HPDE6-E6E7 (cell line): ENCODE data around the gene ADSS1.

Experiments
- DNase-seq: peaks from one replicate; pipeline ENCODE4 v3.0.0; 2011; ENCODE audit warnings: missing footprints; ENCODE audit errors: extremely low spot score

Gene ADSS1

DNA sequence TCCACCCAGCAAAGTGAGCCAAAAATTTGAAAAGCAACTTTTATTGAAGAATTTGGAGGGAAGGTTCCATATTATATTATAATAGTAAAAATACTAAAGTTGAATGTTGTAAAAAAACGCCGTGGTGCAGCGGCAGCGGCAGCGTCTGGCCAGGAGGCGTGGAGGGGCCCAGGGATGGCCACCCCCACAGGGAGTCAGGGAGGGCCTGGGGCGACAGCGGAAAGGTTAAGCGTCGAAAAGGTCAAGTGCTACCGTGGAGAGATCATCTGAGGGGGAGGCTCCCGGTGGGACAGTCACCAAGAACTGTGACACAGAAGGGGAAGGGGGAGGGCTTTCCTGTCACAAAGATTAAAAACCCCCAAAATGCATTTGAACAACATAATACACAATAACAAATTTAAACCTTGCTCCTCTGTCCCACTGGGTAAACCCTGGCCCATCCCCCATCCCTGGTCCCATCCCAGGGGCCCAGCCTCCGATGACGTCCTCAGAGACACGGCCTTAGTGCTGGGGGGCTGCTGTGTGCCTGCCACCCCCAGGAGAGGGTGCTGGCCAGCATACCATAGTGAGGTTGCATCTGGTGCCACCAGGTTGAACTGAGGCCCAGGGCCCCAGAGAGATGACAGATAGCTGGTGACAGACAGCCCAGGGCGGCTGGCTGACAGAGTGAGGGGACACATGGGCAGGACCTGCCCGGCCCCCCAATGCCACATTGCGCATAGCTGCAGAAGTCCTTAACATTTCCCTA is 45.5 kb downstream of the ADSS1 start:
- no peak for DNase-seq

GRCh38 chr14:104770072-104770579 is 46.1 kb downstream of the ADSS1 start:
- no peak for DNase-seq

DNA sequence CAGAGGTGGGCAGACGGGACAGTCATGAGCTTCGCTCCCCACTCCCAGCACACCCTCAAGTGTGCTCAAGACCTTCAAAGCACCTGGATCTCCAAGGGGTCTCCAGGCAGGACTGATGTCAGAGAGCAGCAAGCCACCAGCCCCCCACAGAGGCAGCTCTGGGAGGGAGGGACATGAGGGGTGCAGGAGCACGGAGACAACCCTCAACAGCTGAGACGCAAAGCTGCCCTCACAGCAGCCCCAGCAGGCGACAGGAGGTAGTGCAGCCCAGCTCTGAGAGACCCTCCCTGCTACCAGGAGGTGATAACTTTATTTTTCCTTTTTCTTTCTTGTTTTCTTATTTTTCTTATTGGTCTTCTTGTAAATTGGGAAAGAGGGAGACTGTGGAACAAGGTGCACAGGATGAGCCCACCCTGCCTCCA is 46.8 kb downstream of the ADSS1 start:
- no peak for DNase-seq

- DNase-seq = no peak
These were observed 47.3 kb downstream of the ADSS1 start for GRCh38 chr14:104771374-104771773.

- no peak for DNase-seq
These were observed 48.1 kb downstream of the ADSS1 start for GRCh38 chr14:104771918-104772706.

DNA sequence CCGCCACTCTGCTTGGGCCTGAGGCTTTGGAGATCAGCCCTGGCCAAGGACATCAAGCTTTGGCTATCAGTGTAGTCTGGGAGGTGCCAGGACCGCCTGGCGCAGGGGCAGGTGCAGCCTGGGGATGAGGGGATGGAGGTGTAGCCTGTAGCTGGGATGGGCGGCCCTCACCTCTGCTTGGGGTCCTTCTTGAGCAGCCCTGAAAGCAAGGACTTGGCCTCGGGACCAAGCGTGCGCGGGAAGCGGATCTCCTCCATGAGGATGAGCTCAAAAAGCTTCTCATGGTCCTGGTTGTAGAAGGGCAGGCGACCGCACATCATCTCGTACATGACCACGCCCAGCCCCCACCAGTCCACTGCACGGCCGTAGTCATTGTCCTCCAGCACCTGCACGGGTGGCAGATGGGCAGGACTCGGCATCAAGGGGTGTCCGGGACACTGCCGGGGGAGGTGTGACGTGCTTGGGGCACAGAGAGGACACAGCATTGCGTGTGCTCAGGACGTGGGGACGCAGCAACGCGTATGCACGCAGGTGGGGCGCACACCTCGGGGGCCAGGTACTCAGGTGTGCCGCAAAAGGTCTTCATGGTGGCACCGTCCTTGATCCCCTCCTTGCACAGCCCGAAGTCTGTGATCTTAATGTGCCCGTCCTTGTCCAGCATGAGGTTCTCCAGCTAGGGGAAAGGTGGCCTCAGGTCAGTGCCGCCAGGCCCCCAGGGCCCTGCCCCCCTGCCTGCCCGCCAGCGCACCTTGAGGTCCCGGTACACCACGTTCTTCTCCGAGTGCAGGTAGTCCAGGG is 48.9 kb downstream of the ADSS1 start:
- DNase-seq = no peak

- DNase-seq = no peak
These were observed 49.8 kb downstream of the ADSS1 start for GRCh38 chr14:104773505-104774452.

GRCh38 chr14:104774453-104775072 is 50.5 kb downstream of the ADSS1 start:
- DNase-seq = no peak

- no peak for DNase-seq
These were observed 51.1 kb downstream of the ADSS1 start for GRCh38 chr14:104775073-104775489.

- DNase-seq = no peak
These were observed 52.5 kb downstream of the ADSS1 start for GRCh38 chr14:104776481-104776880.

DNA sequence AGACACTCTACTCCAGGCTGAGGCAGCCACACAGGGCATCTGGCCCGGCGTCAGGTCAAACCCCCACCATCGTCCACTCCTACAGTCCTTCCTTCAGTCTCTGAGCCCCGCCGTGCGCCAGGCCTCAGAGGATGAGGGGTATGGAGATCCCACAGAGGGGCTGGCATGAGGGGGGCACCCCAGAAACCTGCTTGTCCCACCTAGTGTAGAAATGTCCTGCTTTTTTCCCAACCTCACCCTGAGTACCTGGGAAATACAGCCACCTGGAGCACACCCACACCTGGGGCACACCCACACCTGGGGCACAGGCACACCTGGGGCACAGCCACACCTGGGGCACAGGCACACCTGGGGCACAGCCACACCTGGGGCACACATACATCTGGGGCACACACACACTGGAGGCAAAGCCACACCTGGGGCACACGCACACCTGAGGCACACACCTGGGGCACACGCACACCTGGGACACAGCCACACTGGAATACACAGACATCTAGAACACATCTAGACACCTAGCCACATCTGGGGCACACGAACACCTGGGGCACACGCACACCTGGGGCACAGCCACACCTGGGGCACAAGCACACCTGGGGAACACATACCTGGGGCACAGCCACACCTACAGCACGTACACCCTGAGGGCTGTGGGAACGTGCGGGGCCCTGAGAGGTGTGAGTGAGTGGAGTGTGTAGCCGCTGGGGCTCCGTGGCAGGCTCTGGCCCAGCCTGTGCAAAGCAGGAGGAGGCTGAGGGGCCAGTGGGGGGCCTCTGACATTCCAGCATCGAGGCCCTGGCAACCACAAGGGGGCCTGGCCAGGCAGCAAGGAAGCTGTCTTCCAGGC is 53.2 kb downstream of the ADSS1 start:
- no peak for DNase-seq

GRCh38 chr14:104777808-104778249 is 53.8 kb downstream of the ADSS1 start:
- DNase-seq = no peak

GRCh38 chr14:104778694-104779331 is 54.8 kb downstream of the ADSS1 start:
- no peak for DNase-seq

DNA sequence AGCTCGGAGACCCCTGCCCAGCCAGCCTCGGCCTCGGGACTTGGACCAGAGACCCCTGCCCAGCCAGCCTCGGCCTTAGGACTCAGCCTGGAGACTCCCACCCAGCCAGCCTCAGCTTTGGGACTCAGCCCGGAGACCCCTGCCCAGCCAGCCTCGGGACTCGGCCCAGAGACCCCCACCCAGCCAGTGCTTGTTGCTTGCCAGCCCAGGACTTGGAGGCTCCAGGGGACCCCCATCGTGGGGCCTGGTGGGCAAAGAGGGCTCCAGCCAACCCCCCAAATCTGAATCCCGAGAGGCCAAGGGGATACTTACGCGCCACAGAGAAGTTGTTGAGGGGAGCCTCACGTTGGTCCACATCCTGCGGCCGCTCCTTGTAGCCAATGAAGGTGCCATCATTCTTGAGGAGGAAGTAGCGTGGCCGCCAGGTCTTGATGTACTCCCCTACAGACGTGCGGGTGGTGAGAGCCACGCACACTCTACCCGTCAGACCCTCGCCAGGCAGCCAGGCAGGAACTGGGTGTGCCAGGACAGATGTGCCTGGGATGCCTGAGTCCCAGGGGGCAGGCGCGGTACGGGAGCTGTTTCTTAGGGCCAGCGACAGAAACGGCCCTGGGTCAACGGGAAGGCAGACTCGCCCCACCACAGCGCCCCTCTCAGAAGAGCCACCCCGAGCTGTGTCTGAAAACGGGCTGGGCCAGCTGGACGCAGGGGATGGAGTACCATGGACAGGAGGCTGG is 55.9 kb downstream of the ADSS1 start:
- no peak for DNase-seq

- DNase-seq = no peak
These were observed 56.5 kb downstream of the ADSS1 start for GRCh38 chr14:104780513-104781030.

DNA sequence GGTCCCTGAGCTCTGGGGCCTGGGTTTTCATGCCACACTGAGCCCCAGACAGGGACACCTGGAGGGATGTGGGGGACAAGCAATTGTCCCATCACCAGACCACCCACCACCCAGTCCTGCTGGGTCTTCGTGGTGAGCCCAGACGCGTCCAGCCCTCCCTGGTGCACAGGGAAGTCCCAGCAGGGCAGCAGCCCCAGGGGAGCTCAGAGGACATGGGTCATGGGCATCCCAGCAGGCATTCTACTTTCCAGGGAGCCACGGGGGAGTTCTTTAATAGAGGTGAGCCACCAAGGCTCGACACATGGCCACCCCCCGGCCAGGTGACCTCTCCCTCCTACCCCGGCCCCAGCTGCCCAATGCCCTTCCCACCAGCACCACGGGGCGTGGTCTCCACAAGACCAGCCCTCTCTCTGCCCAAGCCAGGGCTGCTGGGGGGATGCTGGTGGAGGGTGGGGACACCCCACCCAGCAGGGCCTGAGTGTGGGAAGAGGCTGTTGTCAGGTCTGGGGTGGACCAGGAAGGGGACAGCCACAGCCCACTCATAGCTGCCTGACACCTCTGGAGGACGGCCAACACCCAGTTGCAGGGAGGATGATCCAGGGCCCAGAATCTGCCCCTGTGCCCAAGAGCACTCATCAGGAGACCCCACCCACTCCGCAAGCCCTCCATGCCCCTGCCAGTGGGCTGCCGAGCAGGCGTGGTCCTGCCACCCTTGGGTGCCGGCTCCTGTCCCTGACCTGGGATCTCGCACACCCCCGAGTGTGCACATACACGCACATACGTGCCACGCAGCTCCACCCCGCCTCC is 57.4 kb downstream of the ADSS1 start:
- DNase-seq = no peak
